ENCODE results near the gene YWHAH. TPM values are rescaled to one million over a fixed set of nuclear protein-coding genes. Genes with fewer than 3 reads are reported as not detected.
A peak's percentile ranks its signal among the peaks of the same experiment; 100 is the strongest.
"Not testable (repeated sequence)": the region's sequence is repeated elsewhere in the genome, so short reads cannot be mapped to it uniquely, and the experiment has no call there.

Gene YWHAH
- total RNA-seq, 1 donor from 2014 or later: 67.5 TPM

DNA sequence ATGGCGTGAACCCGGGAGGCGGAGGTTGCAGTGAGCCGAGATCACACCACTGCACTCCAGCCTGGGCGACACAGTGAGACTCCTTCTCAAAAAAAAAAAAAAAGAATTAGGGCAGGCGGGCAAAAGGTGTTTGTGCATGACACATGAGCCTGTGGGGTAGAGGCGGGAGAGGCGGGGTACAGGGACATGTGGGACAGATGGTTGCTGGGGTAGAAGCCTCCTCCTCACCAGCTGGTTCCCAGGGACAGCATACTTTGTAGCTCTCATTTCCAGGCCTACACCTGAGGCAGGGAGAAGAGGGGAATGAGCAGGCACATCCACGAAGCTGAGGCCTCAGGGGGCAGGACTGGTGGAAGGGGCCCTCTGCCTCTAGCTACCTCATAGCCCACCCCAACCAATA, 23.7 kb downstream of the YWHAH start:
- DNase-seq (no peak), ATAC-seq (ENCODE audit: poor library complexity) (no peak)
- intact Hi-C loops (cut with DNase I): no loop called here

DNA sequence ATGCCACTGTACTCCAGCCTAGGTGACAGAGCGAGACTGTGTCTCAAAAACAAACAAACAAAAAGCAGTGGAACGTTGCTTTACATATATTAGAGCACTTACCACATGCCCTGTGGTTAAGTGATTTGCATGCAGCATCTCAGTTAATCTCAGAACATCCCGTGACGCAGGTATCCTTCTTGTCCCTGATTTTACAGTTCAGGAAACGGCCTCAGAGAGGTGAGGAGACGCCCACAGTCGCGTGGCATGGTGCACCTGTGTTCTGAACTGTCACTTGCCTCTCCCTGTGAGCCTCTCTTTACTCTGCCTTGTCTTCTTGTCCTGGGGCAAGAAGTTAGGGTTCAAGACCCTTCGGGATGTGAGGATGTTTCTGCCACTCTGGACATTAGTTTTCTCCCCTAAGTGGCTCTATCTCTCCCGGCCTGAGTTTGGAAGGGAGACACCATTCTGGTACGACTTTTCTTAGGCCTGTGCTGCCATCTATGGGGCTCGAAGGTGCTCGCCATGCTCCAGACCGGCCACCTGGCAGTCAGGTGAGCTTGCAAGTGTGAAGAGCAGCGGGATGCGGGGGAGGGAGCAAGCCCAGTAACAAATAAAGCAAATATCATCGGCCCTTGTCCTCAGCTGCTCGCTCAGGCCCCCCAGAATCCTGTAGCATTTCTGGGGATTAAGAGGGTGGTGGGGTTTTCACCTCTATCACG, 25.6 kb downstream of the YWHAH start:
- intact Hi-C loops (cut with DNase I): loop anchor here (10.0 kb wide), 2 partner anchors 235 to 505 kb away; partner anchors contain the start of genes FBXO7 and RFPL2
- DNase-seq (peak; percentile 60), ATAC-seq (ENCODE audit: poor library complexity) (peak; percentile 83)

DNA sequence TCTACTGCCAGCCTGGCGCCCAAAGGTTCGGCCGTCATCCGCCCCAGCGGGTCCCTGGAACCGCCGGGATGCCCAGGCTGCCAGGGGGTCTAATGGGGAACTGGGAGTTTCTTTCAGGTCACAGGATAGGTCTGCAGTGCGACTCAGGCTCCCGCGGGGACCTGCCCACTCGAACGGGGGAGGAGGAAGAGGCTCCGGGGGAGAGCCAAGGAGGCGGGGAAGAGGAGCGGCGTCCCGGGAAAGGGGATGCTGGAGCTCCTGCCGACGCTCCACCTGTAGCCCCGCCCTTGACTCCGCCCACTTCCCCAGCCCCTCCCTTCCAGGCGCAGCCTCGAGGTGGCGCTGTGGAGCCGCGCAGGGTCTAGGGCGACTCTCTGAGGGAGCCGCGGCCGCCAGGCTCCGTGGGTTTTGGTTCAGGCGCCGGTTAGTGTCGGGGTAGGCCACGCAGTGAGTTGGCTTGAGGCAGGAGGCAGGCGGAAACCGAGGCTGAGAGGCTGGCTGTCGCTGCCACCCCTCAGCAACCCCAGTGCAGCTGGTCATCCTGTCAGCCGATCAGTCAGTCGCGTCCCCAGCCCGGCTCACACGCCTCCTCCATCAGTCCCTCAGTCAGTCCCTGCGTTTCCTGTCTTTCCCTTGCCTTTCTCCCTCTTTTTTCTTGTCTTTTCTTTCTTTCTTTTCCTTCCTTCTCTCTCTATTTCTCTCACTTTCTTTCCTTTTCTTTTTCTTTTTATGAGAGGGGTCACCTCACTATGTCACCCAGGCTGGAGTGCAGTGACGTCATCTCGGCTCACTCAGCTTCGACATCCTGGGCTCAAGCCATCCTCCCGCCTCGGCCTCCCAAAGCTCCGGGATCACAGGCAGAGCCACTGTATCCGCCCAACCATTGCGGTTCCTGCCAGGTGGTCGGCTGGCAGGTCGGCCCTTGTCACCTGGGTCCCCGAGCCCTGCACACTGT, 26.4 kb downstream of the YWHAH start:
- intact Hi-C loops (cut with DNase I): loop anchor here (10.0 kb wide), 2 partner anchors 234 to 504 kb away; partner anchors contain the start of genes FBXO7 and RFPL2
- ATAC-seq (ENCODE audit: poor library complexity) (peak; percentile 97), DNase-seq (peak; percentile 89)

DNA sequence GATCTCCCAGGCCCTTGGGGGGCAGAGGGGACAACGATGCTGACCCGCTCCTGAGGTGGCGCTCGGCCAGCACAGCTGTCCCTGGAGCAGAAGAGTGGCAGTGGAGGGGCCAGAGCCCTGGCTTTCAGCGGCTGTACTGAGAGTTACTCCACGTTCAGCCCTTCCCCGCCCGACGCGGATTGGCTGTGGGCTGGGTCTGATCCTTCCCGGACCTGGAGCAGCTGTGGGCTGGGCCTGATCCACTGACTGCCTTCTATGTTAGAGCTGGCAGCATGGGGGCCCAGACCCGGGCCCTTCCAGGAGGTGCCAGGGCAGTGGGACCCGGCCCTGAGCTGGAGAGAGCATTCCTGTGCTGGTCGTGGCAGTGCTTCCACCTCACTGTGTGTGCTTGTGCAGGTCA, 27.8 kb downstream of the YWHAH start:
- intact Hi-C loops (cut with DNase I): loop anchor here (10.0 kb wide), 2 partner anchors 233 to 503 kb away; partner anchors contain the start of genes FBXO7 and RFPL2
- no peak for ATAC-seq (ENCODE audit: poor library complexity)
- DNase-seq: no peak

DNA sequence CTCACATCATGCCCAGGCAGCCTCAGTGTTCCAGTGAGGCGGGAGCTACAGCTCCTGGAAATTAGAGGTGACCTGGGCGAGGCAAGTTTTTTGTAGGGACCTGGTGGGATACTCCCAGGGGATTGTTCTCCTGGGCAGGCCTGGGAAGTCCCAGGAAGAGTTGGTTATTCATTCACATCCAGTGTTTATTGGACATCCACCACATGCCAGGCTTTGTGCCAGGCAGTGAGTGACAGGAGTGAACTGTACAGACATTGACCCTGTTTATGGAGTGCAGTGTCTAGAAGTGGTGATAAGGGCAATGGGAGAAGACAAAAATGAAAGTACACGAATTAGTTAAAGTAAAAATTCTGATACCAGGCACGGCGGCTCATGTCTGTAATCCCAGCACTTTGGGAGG, 29.4 kb downstream of the YWHAH start:
- DNase-seq (peak; percentile 56), ATAC-seq (ENCODE audit: poor library complexity) (peak; percentile 52)
- intact Hi-C loops (cut with DNase I): loop anchor here (10.0 kb wide), 2 partner anchors 231 to 501 kb away; partner anchors contain the start of genes FBXO7 and RFPL2

DNA sequence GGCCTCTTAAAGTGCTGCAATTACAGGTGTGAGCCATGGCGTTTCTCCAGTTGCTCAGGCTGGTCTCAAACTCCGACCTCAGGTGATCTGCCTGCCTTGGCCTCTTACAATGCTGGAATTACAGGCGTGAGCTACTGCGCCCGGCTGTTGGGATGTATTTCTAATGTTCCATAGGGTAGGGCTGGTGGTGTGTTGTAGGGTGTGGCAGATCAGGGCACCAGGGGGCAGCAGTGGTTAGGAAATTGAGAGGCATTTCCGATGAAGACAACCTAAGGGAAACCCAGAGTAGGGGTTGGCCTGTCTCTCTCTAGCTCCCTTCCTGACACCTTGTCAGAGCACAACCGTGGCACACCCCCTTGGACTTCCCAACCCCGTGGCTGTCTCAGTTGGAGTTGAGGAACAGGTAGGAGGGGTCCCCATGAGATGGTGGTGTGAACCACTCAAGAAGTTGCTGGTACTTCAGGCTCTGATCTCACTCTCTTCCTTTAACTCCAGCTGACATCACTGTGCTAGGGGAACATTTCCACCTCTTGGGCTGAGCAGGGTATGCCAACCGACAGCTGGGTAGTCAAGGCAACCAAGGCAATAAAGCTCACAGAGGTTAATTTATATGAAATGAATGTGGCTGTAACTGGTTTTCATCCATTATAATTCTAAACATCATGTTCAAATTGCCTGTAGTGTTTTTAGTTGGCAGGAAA, 33.0 kb downstream of the YWHAH start:
- peak; percentile 91 for ATAC-seq (ENCODE audit: poor library complexity)
- peak; percentile 85 for DNase-seq
- intact Hi-C loops (cut with DNase I): loop anchor here (5.0 to 10.0 kb wide), 4 partner anchors 105 to 498 kb away; partner anchors contain the start of genes FBXO7 and RFPL2

DNA sequence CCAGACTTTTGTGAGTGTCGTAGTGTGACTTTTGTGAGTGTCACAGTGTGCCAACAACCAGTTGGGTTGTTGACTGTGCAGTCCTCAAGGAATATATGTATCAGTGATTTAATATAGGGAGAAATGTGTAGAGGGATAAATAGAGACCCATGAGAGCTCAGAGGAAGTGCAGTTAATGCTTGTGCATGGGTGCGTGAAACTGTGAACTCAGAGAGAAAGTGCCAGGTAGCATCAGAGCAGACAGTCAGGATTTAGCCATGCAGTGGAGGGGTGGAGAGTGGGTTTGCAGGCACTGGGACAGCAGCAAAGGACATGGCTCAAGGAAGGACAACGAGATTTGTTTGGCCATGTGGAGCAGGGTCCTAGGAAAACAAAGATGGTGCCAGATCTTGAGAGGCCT, 33.6 kb downstream of the YWHAH start:
- ATAC-seq (ENCODE audit: poor library complexity) (no peak), DNase-seq (no peak)
- intact Hi-C loops (cut with DNase I): loop anchor here (5.0 to 10.0 kb wide), 4 partner anchors 104 to 497 kb away; partner anchors contain the start of genes FBXO7 and RFPL2

DNA sequence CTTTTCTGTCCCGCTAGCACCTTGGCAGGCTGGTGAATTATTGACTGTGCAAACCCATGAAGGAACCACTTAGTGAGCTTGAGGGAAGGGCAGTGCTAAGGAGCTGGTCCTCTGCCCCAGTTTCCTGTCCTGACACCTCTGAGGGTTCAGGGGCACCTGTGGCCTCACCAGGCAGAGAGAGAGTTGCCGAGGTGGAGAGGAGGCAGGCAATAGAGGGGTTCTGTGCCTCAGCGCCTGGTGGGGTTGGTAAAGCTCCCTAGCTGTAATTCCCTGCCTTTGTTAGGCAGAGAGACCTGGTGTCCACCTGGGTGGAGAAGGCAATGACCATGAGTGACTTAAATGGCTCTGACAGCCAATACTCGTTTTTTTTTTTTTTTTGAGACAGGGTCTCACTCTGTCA, 36.3 kb downstream of the YWHAH start:
- intact Hi-C loops (cut with DNase I): no loop called here
- no peak for ATAC-seq (ENCODE audit: poor library complexity)
- no peak for DNase-seq

DNA sequence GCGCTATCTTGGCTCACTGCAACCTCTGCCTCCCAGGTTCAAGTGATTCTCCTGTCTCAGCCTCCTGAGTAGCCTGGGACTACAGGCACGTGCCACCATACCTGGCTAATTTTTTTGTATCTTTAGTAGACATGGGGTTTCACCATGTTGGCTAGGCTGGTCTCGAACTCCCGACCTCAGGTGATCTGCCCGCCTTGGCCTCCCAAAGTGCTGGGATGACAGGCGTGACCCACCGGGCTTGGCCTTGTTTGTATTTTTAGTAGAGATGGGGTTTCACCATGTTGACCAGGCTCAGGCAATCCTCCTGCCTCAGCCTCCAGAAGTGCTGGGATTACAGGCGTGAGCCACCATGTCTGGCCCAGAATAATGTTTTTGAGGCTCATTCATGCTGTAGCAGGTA, 37.6 kb downstream of the YWHAH start:
- ATAC-seq (ENCODE audit: poor library complexity); DNase-seq; intact Hi-C loops (cut with DNase I): not testable (repeated sequence)

DNA sequence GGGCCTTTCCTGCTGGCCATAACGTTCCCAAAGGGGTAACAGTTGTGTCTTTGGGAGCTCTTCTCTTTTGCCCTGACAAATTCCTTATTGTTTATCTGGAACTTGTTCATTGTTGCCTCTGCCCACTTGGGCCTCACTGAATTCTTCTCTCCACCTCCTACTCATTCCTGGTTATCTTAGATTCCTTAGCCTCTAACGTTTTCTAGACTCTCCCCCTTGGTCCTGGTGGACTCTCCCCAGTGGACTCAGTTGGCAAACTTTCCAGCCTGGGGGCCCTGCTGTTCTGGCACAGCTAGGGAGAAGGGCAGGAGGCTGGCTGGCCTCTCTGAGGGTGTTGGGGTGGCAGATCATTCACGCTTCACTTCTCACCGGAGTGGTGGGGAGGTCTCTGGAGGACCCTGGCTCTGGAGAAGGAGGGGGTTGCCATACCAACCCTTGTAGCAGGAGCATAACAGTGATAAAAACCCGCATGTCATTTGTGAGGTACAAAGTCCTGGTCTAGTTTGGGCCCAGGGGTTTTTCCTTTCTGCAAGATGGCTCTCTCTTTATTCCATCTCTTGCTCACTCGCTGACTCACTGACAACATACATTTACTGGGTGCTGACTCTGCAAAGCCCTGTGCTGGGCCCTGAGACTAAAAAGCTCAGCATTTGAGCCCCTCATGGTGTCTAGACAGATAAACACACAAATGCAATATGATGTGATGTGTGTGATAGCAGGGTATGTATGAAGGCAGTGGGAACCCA, 39.7 kb downstream of the YWHAH start:
- no peak for DNase-seq
- ATAC-seq (ENCODE audit: poor library complexity): no peak
- intact Hi-C loops (cut with DNase I): no loop called here

DNA sequence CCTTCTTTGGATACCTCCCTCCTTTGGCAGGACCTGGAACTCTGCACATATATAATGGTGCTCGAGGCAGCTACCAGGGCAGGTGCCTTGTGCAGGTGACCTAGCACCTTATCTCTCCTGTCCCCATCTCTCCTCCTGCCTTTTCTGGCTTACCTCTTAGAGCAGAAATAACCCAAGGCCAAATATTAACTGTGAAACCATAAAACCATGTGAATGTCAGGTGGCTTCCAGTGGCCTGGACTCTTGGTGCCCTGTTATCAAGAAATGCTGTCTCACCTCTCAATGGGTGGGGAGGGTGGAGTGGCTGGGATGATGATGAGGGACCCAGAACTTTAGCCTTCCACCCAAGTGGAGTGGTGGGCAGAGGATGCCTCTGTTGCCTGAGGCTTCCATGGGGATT, 42.9 kb downstream of the YWHAH start:
- DNase-seq (no peak), ATAC-seq (ENCODE audit: poor library complexity) (no peak)
- intact Hi-C loops (cut with DNase I): no loop called here

DNA sequence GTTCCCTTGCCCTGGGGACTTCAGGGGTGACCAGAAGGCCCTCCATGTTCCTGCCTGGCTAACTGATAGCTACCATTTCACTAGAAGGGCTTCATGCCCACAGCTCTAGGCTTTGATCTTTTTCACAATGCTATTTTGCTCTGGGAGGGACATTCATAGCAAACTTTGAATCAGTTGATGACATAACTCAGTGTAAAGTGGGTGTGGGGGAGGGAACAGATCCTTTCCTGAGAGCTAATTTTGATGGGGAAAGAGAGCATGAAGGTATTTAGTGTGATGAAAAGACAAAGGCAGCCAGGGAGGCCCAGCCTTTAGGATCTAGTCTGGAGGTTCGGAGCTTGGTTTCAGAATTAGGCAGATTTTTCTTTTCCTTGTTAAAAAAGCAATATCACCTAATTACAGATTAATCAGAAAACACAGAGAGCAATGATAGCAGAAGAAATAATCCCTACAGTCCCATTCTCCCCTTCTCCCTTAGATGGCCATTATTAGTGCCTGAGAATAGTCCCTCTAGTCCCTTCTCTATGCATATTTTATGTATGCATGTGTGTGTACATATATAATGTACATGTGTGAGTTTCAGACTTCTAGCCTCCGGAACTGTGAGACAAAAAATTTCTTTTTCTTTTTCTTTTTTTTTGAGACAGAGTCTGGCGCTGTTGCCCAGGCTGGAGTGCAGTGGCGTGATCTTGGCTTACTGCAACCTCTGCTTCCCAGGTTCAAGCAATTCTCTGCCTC, 46.9 kb downstream of the YWHAH start:
- ATAC-seq (ENCODE audit: poor library complexity) (no peak), DNase-seq (no peak)
- intact Hi-C loops (cut with DNase I): no loop called here

DNA sequence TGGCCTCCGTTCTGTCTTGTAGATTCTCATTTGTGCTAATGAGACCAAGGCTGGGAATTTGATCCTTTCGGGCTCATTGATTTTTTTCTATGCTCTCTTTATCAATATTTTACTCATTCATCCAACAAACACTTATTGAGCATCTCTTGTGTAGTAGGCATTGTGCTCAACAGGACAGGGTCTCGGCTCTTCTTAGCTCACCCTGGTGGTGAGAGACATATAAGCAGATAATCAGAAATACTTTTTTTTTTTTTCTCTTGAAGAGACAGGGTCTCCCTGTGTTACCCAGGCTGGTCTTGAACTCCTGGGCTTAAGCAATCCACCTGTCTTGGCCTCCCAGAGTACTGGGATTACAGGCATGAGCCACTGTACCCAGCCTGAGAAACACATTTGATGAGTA, 50.7 kb downstream of the YWHAH start:
- DNase-seq (no peak), ATAC-seq (ENCODE audit: poor library complexity) (no peak)
- intact Hi-C loops (cut with DNase I): no loop called here

DNA sequence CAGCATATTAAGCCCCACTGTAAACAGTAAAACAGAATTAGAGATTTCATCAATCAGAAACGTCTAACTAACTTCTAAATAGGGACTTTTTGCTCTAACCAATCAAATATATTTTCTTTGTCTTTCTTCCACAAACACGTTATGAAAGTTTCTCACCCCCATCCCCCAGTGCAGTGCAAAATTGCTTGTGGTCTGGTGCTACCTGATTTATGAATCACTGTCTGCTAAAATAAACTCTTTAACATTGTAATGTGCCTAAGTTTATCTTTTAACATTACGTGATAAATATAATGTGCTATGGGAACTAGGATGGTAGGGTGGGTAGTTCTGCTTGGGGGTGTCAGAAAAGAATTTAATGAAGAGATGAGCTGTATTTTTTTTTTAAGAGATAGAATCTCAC, 51.5 kb downstream of the YWHAH start:
- DNase-seq (no peak), ATAC-seq (ENCODE audit: poor library complexity) (no peak)
- intact Hi-C loops (cut with DNase I): no loop called here

DNA sequence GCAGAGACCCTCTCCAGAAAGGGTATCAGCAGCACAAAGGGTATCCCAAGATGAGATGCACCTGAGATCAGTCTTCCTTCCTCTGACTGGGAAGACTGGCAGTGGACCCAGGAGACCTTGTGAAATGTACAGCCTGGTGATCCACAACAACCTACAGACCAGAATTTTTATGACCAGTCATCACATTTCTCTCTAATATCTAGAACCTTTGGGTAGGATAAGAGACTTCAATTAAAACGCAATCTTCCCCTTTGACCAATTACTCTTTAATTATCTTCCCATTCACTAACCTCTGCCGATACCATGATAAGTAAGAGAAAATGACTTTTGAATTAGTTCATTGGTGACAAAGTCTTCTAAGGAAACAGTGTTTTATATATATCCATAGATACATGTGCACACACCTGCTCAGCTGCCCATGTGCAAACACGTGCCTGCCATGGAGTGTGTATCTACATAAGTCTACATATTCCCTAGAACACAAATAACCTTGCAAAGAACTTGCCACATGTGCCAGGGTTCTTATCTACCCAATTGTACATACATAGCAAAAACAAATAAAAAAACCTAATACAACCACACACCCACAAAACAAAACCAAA, 54.5 kb downstream of the YWHAH start:
- DNase-seq: no peak
- intact Hi-C loops (cut with DNase I): no loop called here
- no peak for ATAC-seq (ENCODE audit: poor library complexity)

DNA sequence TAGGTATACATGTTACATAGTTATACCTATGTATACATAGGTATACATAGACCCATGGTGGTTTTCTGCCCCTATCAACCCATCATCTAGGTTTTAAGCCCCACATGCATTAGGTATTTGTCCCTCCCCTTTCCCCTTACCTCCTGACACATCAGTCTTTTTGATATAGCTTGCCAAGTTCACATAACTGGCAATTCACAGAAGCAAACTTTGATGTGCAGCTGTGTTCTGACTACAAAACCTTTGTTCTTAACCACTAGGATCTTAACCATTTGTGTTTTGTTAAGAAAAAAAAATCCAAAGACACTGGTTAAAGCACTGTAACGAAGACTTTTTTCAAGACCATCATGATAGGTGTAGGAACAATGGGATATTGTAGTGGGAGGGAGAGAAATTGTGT, 55.8 kb downstream of the YWHAH start:
- DNase-seq (no peak), ATAC-seq (ENCODE audit: poor library complexity) (no peak)
- intact Hi-C loops (cut with DNase I): no loop called here

DNA sequence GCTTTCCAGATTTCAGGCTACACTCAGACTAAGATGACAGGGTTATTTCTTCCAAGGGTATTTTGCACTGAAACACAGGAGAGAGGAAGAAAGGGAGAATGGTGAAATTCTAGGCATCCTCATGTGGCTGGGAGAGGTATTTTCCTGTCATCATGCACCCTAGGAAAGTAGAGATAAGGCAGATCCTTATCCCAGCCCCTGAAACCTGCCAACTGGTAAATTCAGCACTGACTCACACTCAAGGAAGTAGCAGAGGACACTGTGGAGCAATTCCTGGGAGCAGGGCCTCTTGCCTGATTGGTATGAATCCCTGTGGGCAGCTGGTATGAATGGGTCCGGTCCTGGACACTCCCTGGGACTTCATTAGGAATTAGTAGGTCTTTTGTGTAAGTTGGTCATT, 61.1 kb downstream of the YWHAH start:
- intact Hi-C loops (cut with DNase I): no loop called here
- DNase-seq (no peak), ATAC-seq (ENCODE audit: poor library complexity) (no peak)

Data from Right ventricle myocardium superior (tissue), 1 donor.